ENCODE measurements around the gene TMCO6. TPM values are rescaled to one million over a fixed set of nuclear protein-coding genes. Genes with fewer than 3 reads are reported as not detected.

The TMCO6 gene
- total and polyA plus RNA-seq, 2 of the 4 experiments (the other 2 are of a cell fraction) = 6.6 to 10.6 TPM

DNA sequence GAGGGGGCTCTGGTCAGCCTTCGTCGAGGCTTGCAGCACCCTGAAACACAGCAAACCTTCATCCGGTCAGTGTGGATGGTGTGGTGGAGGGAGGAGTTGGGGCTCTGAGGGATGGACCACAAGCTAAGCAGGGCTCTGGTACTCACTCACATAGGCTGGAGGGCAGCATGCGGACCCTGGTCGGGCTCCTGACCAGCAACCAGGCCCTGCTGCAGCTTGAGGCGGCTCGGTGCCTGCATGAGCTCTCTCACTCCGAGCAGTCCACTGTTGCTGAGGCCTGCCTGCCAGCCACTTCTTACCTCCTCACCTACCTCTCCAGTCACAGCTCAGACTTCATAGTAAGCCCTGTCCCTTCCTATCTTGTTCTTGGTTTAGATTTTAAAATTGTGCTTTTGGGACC lies 2.5 kb downstream of the TMCO6 start:
- dilution Hi-C loops (cut with HindIII; ENCODE audit: low sequenced_read_pairs, unreplicated experiment) = no loop called here
- Histone ChIP-seq H4K20me1 (ENCODE audit: insufficient read depth, low read length) (no peaks in the 10 kb centered on the region), H3K18ac (ENCODE audit: low read depth, low read length) (no peak overlapping the region), H3K14ac (replicated peaks; ENCODE audit: low read depth, low read length) (no peak overlapping the region), H4K5ac (ENCODE audit: low read depth, low read length) (no peak overlapping the region), H2BK120ac (ENCODE audit: low read depth, low read length) (no peak overlapping the region), H3K56ac (ENCODE audit: extremely low read depth, insufficient read depth, low read length) (no peak overlapping the region), H3K36me3 (ENCODE audit: control insufficient read depth, insufficient read depth, low read length) (peaks cover 24% of the 10 kb centered on the region), H2BK20ac (ENCODE audit: low read depth, low read length) (no peak overlapping the region), H2AK5ac (ENCODE audit: low read depth, low read length) (no peak overlapping the region), H3K4ac (ENCODE audit: low read depth, low read length) (no peak overlapping the region), H3K9ac (ENCODE audit: low read depth, low read length) (no peak overlapping the region), H3K79me1 (ENCODE audit: low read depth in 1 of 2, low read length in 2 of 2) (peaks cover 16 to 36% of the 10 kb centered on the region in 2 experiments), H3K27me3 (ENCODE audit: control insufficient read depth, insufficient read depth, low read length) (no peaks in the 10 kb centered on the region), H3K4me3 (ENCODE audit: insufficient read depth, low read depth, low read length) (no peak overlapping the region), H2BK15ac (ENCODE audit: low read depth, low read length) (no peak overlapping the region), H3K27ac (ENCODE audit: insufficient read depth, low read length) (no peak overlapping the region), H2BK5ac (ENCODE audit: low read depth, low read length, poor library complexity, severe bottlenecking) (no peak overlapping the region), H4K8ac (ENCODE audit: low read depth in 2 of 2, low read length in 2 of 2) (no peak overlapping the region), H3K23ac (ENCODE audit: low read depth, low read length) (no peak overlapping the region), H3K4me2 (ENCODE audit: low read depth, low read length) (no peak overlapping the region), H3K9me1 (ENCODE audit: insufficient read depth, low read length) (peaks cover 7% of the 10 kb centered on the region), H3K9me3 (ENCODE audit: control insufficient read depth, insufficient read depth, low read length) (no peaks in the 10 kb centered on the region), H2AK9ac (replicated peaks; ENCODE audit: low read depth, low read length, poor library complexity) (no peak overlapping the region), H4K91ac (ENCODE audit: insufficient read depth, low read depth, low read length) (no peak overlapping the region), H2AFZ (replicated peaks; ENCODE audit: low read length, poor library complexity) (no peak overlapping the region), H3K4me1 (ENCODE audit: control insufficient read depth, insufficient read depth, low read length) (peaks cover 4% of the 10 kb centered on the region)
- WGBS, 2 experiments (ENCODE audit: extremely low coverage in 2 of 2, insufficient read length in 1 of 2) = 89% methylated on average over 5 of the region's 8 CpGs; no CpG with 5 or more reads in 1 of the 2 experiments
- no peak for DNase-seq
- POLR2A ChIA-PET (ENCODE audit: unreplicated experiment) = no interaction called here
- in situ Hi-C loops (cut with MboI; ENCODE audit: low sequenced_read_pairs) = no loop called here
- no TSS peak for BruUV-seq (replicated peaks)
- intact Hi-C loops (cut with micrococcal nuclease) = no loop called here
- TF ChIP-seq MAZ (IDR thresholded peaks at IDR 0.05; ENCODE audit: borderline replicate concordance, low read depth, low read length) (no peak), MAFK (IDR thresholded peaks at IDR 0.05; ENCODE audit: low read depth, low read length) (no peak), ELK1 (IDR thresholded peaks at IDR 0.05; ENCODE audit: borderline replicate concordance, low read depth, low read length) (no peak), SMC3 (IDR thresholded peaks at IDR 0.05; ENCODE audit: low read depth, low read length) (no peak)
- CTCF ChIA-PET = no interaction called here
- ATAC-seq (ENCODE audit: low read depth) = no peak

Measured in IMR-90 (cell line).